ENCODE measurements around the gene CYLD. TPM values are rescaled to one million over a fixed set of nuclear protein-coding genes. Genes with fewer than 3 reads are reported as not detected.

The CYLD gene
- total and polyA plus RNA-seq, 2 of the 4 experiments (the other 2 are of a cell fraction), result 16.2 to 37.3 TPM

DNA sequence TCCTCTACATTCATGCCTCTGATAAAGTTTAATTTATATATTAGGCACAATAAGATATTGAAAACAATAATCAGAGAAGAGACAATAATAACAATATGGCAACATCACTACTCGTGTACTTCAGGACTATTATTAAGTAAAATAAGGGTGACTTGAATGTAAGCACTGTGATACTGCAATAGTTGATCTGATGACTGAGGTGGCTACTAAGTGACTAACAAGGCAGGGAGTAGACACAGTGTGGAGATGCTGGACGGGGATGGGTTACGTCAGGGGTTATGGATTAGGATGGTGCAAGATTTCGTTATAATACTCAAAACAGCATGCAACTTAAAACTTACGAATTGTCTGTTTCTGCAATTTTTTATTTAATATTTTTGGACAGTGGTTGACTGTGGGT is 32.5 kb downstream of the CYLD start:
- dilution Hi-C loops (cut with HindIII; ENCODE audit: low sequenced_read_pairs, unreplicated experiment) (no loop called here), intact Hi-C loops (cut with micrococcal nuclease) (no loop called here), in situ Hi-C loops (cut with MboI; ENCODE audit: low sequenced_read_pairs) (no loop called here)
- no peaks in the 10 kb centered on the region for H3K27me3 ChIP-seq (ENCODE audit: control insufficient read depth, insufficient read depth, low read length)
- peaks cover 2 to 4% of the 10 kb centered on the region in 2 experiments; a peak in 2 of 4 replicates for H3K79me1 ChIP-seq (ENCODE audit: low read depth in 1 of 2, low read length in 2 of 2)
- H2BK20ac ChIP-seq (ENCODE audit: low read depth, low read length), result no peak overlapping the region
- TF ChIP-seq BHLHE40 (IDR thresholded peaks at IDR 0.05; ENCODE audit: low read depth, low read length), result no peak
- H3K4me1 ChIP-seq (ENCODE audit: control insufficient read depth, insufficient read depth, low read length), result no peaks in the 10 kb centered on the region
- H3K4ac ChIP-seq (ENCODE audit: low read depth, low read length), result no peak overlapping the region
- no peak overlapping the region for H4K5ac ChIP-seq (ENCODE audit: low read depth, low read length)
- peaks cover 2% of the 10 kb centered on the region for H3K36me3 ChIP-seq (ENCODE audit: control insufficient read depth, insufficient read depth, low read length)
- peaks cover 2% of the 10 kb centered on the region; the same call in 1 of the 2 replicates for H3K9me3 ChIP-seq (ENCODE audit: control insufficient read depth, insufficient read depth, low read length)
- H3K9me1 ChIP-seq (ENCODE audit: insufficient read depth, low read length), result peaks cover 4% of the 10 kb centered on the region; the same call in 1 of the 2 replicates
- H3K23ac ChIP-seq (ENCODE audit: low read depth, low read length), result no peak overlapping the region; the same call in 1 of the 2 replicates
- H2AFZ ChIP-seq (replicated peaks; ENCODE audit: low read length, poor library complexity), result no peak overlapping the region
- H3K14ac ChIP-seq (replicated peaks; ENCODE audit: low read depth, low read length), result no peak overlapping the region
- H3K27ac ChIP-seq (ENCODE audit: insufficient read depth, low read length), result no peak overlapping the region
- H4K8ac ChIP-seq (ENCODE audit: low read depth in 2 of 2, low read length in 2 of 2), result no peak overlapping the region
- no peak overlapping the region for H3K4me3 ChIP-seq (ENCODE audit: insufficient read depth, low read depth, low read length)
- no peak overlapping the region for H4K91ac ChIP-seq (ENCODE audit: insufficient read depth, low read depth, low read length)
- no TSS peak for BruUV-seq (replicated peaks)
- H3K56ac ChIP-seq (ENCODE audit: extremely low read depth, insufficient read depth, low read length), result no peak overlapping the region
- H2AK5ac ChIP-seq (ENCODE audit: low read depth, low read length), result no peak overlapping the region
- H2AK9ac ChIP-seq (replicated peaks; ENCODE audit: low read depth, low read length, poor library complexity), result no peak overlapping the region
- ChIA-PET CTCF (no interaction called here), POLR2A (ENCODE audit: unreplicated experiment) (no interaction called here)
- no peak overlapping the region for H2BK120ac ChIP-seq (ENCODE audit: low read depth, low read length)
- H2BK15ac ChIP-seq (ENCODE audit: low read depth, low read length), result no peak overlapping the region
- ATAC-seq (ENCODE audit: low read depth) (no peak), DNase-seq (no peak)
- H4K20me1 ChIP-seq (ENCODE audit: insufficient read depth, low read length), result no peaks in the 10 kb centered on the region
- WGBS, 2 experiments (ENCODE audit: extremely low coverage in 2 of 2, insufficient read length in 1 of 2), result no CpG with 5 or more reads among the region's 5 CpGs
- no peak overlapping the region for H3K9ac ChIP-seq (ENCODE audit: low read depth, low read length)
- H2BK5ac ChIP-seq (ENCODE audit: low read depth, low read length, poor library complexity, severe bottlenecking), result no peak overlapping the region
- no peak overlapping the region for H3K4me2 ChIP-seq (ENCODE audit: low read depth, low read length)
- H3K18ac ChIP-seq (ENCODE audit: low read depth, low read length), result no peak overlapping the region

All from IMR-90 (cell line).